HG02943 (cell line): ENCODE results near the gene PAQR8.
A peak's percentile ranks its signal among the peaks of the same experiment; 100 is the strongest.

Experiments used
- ATAC-seq: cut with Tn5 transposase; IDR thresholded peaks from one replicate; pipeline ENCODE4 v1.9.1; 2021; ENCODE audit warnings: mild to moderate bottlenecking, low read depth, moderate library complexity; ENCODE audit not compliant: unreplicated experiment

PAQR8 gene

DNA sequence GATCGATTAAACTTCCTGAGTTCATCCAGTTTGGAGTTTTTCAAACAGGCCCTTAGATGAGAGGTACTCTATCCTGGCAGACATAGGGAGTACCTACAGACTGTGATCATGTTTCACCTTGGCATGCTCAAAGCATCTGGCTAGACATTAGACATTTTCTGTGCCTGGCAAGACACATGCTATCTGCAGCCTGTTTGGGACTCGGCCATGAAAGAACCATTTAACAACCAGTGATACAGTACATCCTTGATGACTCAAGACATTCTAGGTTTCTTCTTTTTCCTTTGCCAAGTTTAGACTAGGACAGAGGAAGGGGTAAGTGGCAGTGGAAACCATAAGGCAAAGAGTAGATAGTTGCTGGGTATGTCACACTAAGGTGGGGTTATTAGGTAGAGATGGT, 15.4 kb upstream of the PAQR8 start:
- no peak for ATAC-seq

DNA sequence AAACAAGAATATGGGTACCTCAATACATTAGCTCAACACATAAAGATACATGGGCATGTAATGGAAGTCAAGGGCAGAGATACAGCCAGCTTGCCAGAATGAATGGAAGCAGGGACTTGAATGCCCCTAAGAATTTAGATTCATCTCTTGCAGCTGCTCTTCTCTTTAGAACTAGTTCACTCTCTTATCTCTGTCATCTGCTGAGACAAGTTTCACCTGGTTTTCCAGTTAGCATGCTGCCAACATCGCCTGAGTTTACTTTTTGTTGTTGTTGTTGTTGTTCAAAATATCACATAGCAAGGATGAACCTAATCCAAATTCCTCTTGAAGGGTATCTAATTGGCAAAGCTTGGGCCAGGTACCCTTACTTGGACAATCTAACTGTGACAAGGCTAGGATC, 14.1 kb upstream of the PAQR8 start:
- ATAC-seq: no peak

DNA sequence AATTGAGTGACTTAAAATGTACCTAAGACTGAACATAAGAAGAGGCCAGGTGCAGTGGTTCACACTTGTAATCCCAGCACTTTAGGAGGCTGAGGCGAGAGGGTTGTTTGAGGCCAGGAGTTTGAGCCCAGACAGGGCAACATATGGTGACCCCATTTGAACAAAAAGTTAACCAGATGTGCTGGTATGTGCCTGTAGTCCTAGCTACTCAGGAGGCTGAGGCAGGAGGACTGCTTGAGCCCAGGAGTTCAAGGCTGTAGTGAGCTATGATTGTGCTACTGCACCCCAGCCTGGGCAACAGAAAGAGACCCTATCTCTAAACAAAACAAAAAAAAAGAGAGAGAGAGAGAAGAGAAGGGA, 10.1 kb upstream of the PAQR8 start:
- ATAC-seq: no peak

DNA sequence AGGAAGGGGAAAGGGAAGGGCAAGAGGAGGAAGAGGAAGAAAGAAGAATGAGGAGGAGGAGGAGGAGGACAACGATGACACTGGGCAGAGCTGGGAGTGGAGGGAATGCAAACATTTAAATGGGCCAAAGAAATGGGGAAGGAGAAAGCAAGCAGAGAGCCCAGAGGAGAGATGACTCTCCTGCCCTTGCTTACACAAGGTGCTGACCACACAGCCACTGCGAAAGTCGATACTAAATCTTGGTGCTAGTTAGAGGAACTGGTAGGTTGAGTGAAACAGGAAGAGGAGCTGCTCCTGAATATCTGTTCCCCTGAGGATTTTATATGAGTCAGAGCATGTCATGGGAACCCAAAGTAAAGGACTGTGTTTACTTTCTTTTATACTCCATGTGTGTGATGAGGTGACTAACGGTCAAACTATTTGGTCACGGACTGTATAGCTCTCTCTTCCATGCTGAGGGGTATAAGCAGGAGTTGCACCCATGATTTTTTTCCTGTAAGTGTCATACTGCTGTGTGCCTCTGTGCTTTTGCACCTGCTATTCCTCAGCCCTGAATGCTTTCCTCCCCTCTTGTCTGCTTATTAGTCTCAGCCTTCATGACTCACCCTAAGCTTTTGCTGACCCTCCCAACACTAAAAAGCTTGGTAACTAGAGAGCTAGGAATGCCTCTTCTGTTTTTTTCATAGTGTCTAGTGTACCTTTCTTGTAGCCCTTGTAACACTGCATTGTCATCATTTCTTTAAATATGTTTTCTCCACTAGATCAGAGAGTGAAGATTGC, 9.5 kb upstream of the PAQR8 start:
- ATAC-seq: peak; percentile 89

DNA sequence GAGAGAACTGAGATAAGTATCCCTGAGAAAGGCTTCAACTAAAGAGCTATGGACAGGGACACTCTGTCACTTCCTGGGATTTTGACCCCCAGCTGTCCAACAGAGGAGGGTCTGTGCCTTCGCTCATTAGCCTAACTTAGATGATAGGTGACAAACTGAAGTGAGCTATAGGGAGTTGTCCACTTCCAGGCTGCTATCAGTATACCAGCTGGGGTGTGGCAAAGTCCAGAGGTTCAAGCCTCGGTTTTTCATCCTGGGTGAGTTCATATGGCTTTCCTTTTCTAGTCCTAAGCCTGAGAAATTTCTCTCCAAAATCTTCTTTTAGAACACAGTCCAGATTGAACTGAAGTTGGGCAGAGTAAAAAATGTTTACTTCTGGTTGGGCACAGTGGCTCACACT, 5.9 kb upstream of the PAQR8 start:
- ATAC-seq: no peak

DNA sequence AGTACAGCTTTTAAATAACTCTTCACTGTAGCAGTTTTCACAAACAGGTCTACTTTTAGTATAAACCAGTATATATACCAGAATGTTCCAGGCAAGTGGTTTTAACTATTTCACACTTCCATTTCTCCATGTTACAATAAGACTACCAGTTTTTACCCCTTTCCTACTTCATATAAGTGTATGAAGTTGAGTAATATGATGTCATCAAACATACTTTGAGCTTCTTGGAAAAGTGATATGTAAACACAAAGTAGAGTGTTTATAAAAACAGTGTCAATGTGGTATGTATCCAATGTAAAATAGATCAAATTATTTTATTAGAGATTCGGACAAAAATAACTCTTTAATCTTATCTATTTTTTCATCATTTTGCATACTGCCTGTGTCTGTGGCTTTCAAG, 2.5 kb upstream of the PAQR8 start:
- ATAC-seq: no peak

DNA sequence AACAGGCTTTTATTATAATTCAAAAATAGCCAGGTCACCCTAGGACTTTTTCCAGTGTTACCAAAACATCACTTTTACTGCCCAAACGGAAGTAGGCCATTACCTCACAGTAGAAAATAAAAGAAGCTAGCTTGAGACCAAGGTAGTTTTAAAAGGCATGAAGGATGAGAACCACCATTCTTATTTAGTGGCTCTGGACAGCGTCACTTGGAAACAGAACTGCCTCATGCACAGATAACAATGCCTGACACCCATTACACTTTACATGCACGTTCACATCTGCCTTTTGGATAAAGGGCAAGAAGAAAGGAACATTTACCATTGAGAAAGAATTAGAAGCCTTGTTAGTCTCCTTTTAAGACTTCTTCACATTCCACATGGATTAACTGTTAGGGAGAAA, 1.9 kb upstream of the PAQR8 start:
- ATAC-seq: no peak

DNA sequence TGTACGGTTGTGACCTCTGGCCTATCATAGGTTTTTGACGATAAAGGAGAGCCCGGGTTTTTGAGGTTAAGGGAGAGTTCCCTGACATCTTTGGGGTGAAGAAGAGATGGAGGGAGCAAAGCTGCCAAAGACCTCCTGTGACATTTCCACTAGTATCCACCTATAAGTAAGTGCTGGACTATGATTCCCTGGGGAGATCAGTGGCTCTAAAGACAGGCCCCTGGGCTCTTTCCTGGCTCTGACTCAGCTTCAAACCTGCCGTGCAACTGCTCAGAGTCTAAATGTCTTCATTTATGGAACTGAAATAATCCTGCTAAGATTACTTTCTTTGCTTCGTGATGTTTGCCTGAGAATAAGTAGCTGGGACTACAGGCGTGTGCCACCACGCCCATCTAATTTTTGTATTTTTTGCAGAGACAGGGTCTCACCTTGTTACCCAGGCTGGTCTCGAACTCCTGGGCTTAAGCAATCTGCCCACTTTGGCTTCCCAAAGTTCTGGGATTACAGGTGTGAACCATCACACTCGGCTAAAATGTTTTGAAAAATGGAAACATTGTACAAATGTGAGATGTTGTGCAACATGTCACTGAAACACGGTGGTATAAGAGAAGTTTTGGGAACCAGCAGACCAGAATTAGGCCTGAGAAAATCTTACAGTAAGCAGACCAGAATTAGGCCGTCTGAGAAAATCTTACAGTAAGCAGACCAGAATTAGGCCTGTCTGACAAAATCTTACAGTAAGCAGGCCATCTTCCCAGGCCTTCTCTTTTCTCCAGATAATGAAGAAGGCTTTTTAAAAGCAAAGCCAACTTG, 1.1 kb upstream of the PAQR8 start:
- ATAC-seq: no peak

DNA sequence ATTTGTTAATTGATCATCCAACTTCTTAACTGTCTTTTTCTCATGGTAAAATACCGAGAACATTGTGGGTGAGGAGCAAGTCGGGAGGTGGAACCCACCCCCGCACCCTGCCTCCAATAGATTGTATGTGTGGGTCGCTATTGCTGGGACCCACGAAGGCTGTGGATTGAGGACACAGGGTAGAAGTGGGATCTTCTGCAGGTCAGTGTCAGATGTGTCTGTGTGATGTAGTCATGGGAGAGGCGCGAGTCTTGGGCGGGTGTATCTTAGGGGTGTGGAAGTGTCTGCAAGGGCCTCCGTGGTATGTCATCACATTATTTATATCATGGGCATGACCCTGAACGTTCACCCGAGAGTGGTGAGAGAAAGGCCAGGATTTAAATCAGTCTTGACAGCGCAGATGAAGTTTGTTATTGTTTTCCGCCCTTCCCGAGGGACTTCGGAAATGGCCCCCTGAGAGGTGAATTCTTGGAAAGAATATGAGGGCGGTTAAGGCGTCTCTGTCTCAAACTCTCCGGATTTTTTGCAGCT, 472 bp upstream of the PAQR8 start:
- ATAC-seq: peak; percentile 14

DNA sequence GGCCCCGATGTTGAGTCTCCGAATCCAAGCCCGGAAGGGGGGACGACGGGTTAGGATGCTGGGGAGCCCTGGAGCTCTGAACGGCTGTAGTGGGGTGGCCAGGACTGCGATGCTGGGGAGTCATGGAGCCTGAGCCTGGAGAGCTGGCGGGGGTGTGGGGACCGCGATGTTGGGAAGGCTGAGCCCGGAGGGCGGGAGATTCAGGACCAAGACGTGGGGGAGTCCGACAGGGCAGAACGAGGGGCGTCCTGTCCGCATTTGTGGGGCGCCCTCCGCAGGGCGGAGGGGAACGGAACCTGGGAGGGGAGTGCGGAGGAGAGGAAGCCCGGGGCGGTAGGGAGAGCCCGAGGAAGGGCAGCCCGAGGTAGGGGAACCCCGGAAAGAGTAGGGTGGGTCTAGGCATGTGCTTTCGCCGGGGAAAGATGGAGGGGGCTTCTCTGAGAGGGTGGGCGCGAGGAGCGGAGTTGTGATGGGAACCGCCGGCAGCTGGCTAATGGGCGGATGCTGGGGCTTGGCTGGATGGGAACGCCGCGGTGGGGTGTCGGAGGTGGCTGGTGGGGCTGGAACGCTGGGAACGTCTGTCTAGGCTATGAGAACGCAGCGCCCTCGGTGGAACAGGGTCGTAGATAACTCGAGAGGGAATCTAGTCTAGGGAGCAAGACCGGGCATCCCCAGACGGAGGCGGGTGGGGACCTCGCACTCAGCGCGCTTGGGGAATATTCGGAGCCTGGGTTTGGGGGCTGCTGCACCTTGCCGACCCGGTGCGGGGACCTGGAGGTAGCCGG, 684 bp downstream of the PAQR8 start:
- peak; percentile 38 for ATAC-seq

DNA sequence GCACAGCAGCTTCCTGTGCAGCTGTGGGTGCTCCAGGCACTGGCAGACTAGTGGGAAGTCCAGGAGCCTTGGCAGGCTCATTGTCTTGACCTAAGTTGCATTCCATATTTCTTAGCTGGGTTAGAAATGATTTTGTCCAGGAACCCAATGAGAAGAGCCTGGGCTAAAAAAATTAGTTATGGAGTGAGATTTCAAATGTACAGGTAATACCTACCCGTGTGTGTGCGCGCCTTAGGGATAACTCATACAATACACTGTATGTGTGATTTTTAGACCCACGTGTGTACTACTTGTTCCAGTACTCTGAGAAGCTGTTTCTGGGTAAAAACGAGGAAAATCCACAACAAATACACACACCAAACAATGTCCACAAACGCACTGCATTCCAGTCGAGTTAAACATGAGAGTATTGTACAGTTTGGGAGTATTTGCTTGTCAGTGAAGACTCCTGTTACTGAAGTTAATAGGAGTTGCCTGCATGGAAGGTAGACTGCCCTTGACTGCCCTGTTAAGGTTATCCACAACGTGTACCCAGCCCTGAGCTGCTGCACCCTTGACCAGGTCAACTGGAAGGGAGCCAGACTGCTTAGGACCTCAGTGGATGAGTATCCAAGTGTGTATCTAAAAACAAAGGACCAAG, 1.4 kb downstream of the PAQR8 start:
- ATAC-seq: no peak

DNA sequence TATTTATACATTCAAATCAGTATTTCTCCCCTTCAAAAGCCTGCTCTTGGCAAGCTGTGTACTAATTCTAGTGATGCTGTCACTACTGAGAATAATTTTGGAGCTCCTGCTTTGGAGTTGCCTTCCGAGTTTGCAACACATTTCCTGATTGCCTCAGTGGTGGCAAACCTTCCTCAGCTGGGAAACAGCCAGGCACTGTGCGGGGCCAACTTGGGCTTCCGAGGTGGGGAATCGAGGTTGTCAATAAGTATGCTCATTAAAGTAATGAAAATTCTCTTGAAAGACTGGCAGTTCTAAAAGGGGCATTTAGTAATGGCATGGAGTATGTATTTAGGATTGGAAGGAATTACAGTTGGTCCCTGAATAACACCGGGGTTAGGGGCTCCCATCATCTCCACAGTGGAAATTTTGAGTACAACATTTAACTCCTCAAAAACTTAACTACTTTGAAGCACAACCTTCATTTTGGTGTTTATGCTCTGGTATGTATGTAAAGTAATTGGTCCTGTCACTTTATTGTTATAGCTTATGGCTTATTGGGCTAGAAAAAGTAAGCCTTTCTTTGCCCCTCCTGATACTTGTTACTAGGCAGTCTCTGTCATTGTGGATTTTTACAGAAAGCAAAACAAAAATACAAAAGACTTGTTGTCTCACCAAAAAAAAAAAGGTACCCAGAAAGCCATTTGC, 2.7 kb downstream of the PAQR8 start:
- ATAC-seq: no peak

DNA sequence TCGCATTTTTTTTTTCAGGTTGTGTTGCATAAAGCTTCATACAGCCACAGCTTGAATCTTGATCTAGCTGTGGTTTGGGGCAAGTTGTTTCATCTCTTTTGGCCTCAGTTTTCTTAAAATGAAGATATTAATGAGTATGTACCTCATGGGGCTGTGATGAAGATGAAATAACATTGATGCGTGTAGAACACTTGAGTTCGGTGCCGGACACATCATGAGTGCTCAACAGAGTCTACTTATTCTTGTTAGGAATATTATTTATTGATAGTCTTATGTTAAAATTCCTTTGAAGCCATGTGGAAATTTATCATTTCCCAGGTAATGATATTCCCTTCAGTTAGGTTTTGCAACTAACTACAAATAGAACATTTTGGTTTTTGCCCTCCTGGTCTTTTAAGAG, 3.4 kb downstream of the PAQR8 start:
- ATAC-seq: no peak

DNA sequence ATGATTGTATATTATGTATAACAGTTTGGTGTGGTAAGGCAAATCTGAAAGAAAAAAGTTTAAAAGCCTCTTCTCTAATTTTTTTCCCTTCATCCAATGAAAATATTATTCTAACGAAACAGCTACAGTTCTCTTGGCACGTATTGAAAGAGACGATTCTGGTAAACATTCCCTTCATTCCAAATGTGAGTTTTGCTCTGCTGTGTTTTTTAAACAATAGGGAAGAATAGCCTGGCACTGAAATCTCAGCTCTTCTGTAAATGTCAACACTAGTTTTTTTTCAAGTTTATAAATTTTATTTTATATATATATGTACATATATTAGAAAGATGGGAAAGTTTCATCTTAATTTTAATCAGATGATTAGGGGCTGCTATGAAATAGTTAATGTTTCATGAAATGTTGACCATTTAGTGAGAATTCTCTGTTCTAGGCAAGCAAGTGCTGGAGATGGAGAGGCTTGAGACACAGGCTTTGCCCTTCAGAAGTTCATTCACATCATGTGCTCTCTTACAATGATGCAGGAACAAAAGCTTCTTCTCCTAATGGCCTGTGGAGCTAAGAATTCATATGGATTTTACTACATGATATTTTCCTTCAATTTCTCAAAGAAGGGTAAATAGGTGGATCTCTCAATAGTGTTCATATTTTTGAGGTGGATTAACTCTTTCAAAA, 4.1 kb downstream of the PAQR8 start:
- ATAC-seq: no peak

DNA sequence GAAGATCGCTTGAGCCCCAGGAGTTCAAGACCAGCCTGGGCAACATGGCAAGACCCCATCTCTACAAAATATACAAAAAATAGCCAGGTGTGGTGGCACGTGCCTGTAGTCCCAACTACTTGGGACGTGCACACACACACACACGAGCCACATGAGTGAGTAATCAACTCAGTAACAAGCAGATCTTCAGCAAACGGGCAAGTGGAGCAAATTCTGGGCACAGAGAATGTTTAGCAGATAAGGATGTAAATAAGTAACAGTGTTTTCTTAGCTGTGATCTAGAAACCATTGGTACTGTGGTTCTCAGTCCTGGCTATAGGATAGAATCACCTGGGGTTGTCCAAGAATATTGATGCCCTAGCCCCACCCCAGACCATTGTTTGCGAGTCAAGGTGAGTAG, 6.1 kb downstream of the PAQR8 start:
- no peak for ATAC-seq

DNA sequence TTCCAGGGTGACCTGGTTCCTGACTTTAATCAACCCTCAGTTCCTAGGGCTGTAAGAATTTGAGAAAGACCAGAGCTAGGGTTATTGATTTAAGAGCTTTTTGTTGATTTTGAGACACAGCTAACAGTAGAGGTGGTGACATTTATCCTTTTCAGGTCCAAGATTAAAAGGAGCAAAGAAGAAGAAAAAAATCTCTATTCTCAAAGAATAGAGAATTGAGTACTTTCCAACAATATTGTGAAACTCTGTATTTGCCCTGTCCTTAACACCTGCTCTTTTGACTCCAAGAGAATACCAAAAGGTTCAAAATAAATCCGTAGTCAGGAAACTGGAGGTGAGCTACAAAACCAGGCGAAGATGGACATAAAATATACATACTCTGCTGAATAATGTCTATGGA, 7.3 kb downstream of the PAQR8 start:
- ATAC-seq: no peak

DNA sequence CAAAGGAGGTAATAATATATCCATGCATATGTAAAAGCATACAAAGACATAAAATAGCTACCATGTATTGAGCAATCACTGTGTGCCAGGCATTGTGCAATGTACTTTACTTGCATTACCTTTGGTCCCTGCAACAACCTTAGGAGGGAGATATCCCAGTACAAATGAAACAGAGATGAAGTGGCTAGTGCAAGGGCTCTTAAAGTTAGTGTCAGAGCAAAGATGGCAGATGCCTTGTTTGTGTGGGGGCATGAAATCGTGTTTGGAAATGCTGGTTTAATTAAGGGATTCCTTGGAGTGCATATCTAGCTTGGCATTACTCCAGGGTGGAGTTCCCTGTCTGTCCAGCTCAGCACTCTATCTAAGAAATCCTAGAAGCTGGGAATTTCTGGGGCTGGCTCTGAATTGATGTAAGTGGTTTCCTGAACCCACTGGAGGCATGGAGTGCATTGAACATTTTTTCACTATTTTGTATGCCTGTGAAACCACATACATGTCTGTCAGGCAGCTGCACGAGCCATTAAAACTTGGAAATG, 9.8 kb downstream of the PAQR8 start:
- ATAC-seq: no peak

DNA sequence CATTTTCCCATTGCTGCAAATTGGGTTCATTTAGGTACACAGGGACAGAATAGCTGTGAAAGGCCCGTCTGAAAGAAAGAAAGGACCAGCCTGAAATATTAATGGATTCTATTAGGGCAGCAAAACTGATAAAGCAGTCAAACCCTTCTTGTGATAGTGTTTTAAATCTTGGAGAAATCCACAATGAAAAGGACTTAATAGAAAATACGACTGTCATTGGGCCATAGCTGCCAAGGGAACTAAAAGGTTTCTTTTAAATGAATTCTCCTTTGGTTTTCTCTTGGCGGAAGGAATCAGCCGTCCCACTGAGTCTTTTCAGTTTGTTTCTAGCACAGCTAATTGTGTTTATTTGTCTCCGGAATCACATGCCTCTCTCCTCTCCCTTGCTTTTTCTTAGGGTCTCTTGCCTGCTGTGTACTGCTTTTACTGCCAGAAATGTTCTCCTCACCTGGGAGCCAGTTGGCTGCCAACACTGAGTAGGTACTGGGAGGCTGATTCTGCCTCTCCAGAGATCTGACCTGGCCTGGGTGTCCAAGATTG, 11.3 kb downstream of the PAQR8 start:
- no peak for ATAC-seq

DNA sequence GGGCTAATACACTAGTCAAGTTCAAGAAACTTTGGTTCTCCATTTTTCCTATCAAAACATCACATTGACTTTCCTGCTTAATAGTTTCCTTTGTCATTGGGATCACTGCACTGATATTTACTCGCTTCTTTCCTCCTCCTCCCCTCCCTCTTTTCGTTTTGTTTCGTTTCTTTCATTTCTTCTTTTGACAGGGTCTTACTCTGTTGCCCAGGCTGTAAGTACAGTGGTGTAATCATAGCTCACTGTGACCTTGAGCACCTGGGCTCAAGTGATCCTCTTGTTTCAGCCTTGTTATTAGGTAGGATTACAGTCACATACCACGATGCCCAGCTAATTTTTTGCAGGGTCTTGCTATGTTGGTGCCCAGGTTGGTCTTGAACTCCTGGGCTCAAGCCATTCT, 12.3 kb downstream of the PAQR8 start:
- ATAC-seq: no peak
